Right lobe of liver (tissue), 4 donors: ENCODE measurements around the gene P2RX3.

ENCODE experiments used
- POLR2A ChIP-seq: fragments of 450-650 bp; IDR thresholded peaks from one replicate; pipeline ENCODE4 v1.6.1; 2017; ENCODE audit warnings: antibody characterized with exemption, mild to moderate bottlenecking
- TF ChIP-seq, protein P1 (sequence below), 4 donors: fragments of 200-600 bp in 3 of 4; fragments of 450-650 bp in 1 of 4; IDR thresholded peaks; one replicate each; pipeline versions ENCODE4 v1.5.1 to v1.8.0; 2016 to 2022; ENCODE audit warnings: antibody characterized with exemption in 4 of 4, mild to moderate bottlenecking in 2 of 4
- donor health status: DM: no; HTN: no; CAD: no.
- donor health status: DM: no; HTN: no; CAD: no.
- donor health status: DM: no; HTN: yes; CAD: no.

DNA sequence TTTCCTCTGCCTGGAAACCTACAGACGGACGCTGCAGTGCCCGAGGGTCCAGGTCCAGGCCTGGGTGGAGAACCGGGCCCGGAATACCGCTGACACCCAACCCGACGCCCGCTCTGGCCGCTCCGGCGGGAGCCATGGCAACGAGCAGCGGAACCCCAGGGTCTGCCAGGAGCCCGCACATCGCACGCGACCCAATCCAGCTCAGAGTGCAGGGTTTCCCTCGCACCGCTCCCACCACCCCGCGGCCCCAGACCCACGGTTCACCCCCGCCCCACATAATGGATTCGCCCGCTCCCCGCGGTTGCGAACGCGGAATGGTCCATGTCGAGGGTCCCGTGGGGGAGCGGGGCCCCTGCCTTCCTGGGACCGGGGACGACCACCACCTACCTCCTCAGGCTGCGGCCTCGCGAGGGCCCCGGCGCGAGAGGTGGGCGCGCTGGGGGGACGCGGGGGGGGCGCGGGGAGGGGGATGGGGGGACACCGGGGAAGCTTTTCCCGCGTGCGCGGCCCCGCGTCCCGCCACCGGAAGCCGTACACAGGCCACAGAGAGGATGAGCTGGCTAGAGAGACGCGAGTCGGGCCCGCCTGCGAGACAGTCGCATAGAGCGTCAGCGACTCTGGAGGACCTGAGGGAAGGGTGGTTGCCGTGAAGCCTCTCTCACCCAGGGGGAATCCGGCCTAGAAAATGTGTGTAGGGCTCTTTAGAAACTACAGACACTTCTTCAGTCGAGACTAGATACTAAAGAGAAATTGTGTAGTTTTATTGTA, 2.6 kb upstream of the P2RX3 start, which contains the start of gene SSRP1:
- TF ChIP-seq, protein P1, sequence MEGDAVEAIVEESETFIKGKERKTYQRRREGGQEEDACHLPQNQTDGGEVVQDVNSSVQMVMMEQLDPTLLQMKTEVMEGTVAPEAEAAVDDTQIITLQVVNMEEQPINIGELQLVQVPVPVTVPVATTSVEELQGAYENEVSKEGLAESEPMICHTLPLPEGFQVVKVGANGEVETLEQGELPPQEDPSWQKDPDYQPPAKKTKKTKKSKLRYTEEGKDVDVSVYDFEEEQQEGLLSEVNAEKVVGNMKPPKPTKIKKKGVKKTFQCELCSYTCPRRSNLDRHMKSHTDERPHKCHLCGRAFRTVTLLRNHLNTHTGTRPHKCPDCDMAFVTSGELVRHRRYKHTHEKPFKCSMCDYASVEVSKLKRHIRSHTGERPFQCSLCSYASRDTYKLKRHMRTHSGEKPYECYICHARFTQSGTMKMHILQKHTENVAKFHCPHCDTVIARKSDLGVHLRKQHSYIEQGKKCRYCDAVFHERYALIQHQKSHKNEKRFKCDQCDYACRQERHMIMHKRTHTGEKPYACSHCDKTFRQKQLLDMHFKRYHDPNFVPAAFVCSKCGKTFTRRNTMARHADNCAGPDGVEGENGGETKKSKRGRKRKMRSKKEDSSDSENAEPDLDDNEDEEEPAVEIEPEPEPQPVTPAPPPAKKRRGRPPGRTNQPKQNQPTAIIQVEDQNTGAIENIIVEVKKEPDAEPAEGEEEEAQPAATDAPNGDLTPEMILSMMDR (IDR thresholded peaks at IDR 0.05): peak in 1 of 4 donors; percentile 9
- TF ChIP-seq POLR2A: peak; percentile 47
